DOHH2 (cell line): ENCODE data around the gene CFAP100.

Experiments
- EZH2phosphoT487 ChIP-seq: fragments of 200-600 bp; sonication (generic); IDR thresholded peaks from 2 replicates; pipeline ENCODE4 v1.6.1; 2017; ENCODE audit warnings: borderline replicate concordance, mild to moderate bottlenecking, antibody characterized with exemption, low read length, moderate library complexity, mixed read lengths
- TF ChIP-seq, protein P1 (sequence below): fragments of 200-600 bp; sonication (generic); IDR thresholded peaks from one replicate; pipeline ENCODE4 v1.5.1; 2014; ENCODE audit warnings: antibody characterized with exemption, mild to moderate bottlenecking, low read depth, low read length; ENCODE audit not compliant: poor library complexity, severe bottlenecking

DNA sequence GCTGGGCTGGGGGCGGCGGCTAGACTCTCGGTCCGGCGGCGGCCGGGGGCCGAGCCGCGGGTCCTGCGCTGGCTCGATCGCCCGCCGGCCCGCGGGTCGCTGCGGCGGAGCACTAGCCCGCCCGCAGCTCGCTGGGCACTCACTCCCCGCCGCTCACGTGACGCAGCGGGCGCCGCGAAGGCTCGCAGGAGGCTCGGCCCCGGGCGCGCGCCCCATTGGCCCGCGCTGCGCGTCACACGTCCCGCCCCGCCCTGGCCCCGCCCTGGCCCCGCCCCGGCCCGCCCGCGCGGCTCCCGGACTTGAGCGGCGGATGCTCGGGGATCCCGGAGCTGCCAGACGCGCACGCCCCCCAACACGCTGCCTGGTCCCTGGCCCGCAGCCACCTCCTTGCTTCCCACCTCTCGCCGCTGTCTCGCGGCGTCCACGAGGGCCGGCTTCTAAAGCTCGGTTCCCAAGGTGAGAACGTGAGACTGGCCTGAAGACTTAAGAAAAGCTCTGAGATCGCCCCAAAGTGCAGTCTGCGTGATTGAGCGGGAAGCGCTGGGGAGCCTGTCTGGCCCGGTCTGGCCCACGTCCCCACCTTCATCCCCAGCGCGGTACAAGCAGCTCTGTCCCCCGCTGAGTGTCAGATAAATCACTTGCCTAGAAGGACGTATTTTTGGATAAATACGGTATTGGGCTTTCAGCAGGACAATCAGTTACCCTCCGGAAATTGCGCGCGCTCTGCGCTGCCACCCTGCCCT lies 37.2 kb upstream of the CFAP100 start, which contains the start of gene KLF15:
- TF ChIP-seq, protein P1, sequence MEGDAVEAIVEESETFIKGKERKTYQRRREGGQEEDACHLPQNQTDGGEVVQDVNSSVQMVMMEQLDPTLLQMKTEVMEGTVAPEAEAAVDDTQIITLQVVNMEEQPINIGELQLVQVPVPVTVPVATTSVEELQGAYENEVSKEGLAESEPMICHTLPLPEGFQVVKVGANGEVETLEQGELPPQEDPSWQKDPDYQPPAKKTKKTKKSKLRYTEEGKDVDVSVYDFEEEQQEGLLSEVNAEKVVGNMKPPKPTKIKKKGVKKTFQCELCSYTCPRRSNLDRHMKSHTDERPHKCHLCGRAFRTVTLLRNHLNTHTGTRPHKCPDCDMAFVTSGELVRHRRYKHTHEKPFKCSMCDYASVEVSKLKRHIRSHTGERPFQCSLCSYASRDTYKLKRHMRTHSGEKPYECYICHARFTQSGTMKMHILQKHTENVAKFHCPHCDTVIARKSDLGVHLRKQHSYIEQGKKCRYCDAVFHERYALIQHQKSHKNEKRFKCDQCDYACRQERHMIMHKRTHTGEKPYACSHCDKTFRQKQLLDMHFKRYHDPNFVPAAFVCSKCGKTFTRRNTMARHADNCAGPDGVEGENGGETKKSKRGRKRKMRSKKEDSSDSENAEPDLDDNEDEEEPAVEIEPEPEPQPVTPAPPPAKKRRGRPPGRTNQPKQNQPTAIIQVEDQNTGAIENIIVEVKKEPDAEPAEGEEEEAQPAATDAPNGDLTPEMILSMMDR: no peak
- no peak for TF ChIP-seq EZH2phosphoT487
